HEK293 (cell line): ENCODE results near the gene PM20D1.

Experiments
- CTCF ChIP-seq: fragments of 450-650 bp; formaldehyde crosslinking; IDR thresholded peaks from 2 replicates; pipeline ENCODE4 v1.5.1; 2016; ENCODE audit warnings: missing biosample characterization, missing genetic modification characterization
- ZBTB10 ChIP-seq: fragments of 450-650 bp; formaldehyde crosslinking; IDR thresholded peaks from 2 replicates; pipeline ENCODE4 v1.5.1; 2016; ENCODE audit warnings: missing biosample characterization, missing genetic modification characterization
- ZNF133 ChIP-seq: fragments of 450-650 bp; formaldehyde crosslinking; IDR thresholded peaks from 2 replicates; pipeline ENCODE4 v1.5.1; 2016; ENCODE audit warnings: missing biosample characterization, missing genetic modification characterization
- ZNF175 ChIP-seq: fragments of 450-650 bp; formaldehyde crosslinking; IDR thresholded peaks from 2 replicates; pipeline ENCODE4 v1.5.1; 2016; ENCODE audit warnings: missing biosample characterization, missing genetic modification characterization
- ZNF548 ChIP-seq: fragments of 450-650 bp; formaldehyde crosslinking; IDR thresholded peaks from 2 replicates; pipeline ENCODE4 v1.5.1; 2016; ENCODE audit warnings: missing biosample characterization, missing genetic modification characterization
- ZNF561 ChIP-seq: fragments of 450-650 bp; IDR thresholded peaks from 2 replicates; pipeline ENCODE4 v1.5.1; 2018; ENCODE audit warnings: missing biosample characterization, missing genetic modification characterization, borderline replicate concordance
- TF ChIP-seq, protein P1 (sequence below): fragments of 450-650 bp; formaldehyde crosslinking; IDR thresholded peaks from 2 replicates; pipeline ENCODE4 v1.5.1; 2016; ENCODE audit warnings: missing biosample characterization, missing genetic modification characterization, low read depth

- TF ChIP-seq, protein P1, sequence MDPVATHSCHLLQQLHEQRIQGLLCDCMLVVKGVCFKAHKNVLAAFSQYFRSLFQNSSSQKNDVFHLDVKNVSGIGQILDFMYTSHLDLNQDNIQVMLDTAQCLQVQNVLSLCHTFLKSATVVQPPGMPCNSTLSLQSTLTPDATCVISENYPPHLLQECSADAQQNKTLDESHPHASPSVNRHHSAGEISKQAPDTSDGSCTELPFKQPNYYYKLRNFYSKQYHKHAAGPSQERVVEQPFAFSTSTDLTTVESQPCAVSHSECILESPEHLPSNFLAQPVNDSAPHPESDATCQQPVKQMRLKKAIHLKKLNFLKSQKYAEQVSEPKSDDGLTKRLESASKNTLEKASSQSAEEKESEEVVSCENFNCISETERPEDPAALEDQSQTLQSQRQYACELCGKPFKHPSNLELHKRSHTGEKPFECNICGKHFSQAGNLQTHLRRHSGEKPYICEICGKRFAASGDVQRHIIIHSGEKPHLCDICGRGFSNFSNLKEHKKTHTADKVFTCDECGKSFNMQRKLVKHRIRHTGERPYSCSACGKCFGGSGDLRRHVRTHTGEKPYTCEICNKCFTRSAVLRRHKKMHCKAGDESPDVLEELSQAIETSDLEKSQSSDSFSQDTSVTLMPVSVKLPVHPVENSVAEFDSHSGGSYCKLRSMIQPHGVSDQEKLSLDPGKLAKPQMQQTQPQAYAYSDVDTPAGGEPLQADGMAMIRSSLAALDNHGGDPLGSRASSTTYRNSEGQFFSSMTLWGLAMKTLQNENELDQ: no peak
- TF ChIP-seq CTCF (tag by site-specific recombination) (no peak), ZNF133 (tag by site-specific recombination) (no peak), ZNF175 (no peak), ZNF548 (tag by site-specific recombination) (no peak), ZBTB10 (tag by site-specific recombination) (no peak), ZNF561 (tag by site-specific recombination) (no peak)
Observed at GRCh38 chr1:205878026-205878425, 28.1 kb upstream of the PM20D1 start.
